SJCRH30 (cell line): ENCODE results near the gene ZNF787. TPM values are rescaled to one million over a fixed set of nuclear protein-coding genes. Genes with fewer than 3 reads are reported as not detected.

Experiments
- DNase-seq, 2 experiments: peaks; one replicate each; pipeline ENCODE4 v3.0.0-alpha.2; 2015 to 2020
- H3K27ac ChIP-seq: fragments of 250-450 bp; sonication (Bioruptor Pico); 2 replicates; pipeline ENCODE4 v1.5.1; 2020; ENCODE audit warnings: mild to moderate bottlenecking, moderate library complexity
- H3K27me3 ChIP-seq: fragments of 250-450 bp; sonication (Bioruptor Pico); 2 replicates; pipeline ENCODE4 v1.5.1; 2020; ENCODE audit warnings: mild to moderate bottlenecking, moderate library complexity
- H3K36me3 ChIP-seq: fragments of 250-450 bp; sonication (Bioruptor Pico); 2 replicates; pipeline ENCODE4 v1.5.1; 2020; ENCODE audit warnings: mild to moderate bottlenecking, moderate library complexity
- H3K4me1 ChIP-seq: fragments of 250-450 bp; sonication (Bioruptor Pico); 2 replicates; pipeline ENCODE4 v1.5.1; 2020; ENCODE audit warnings: mild to moderate bottlenecking, moderate library complexity
- H3K4me3 ChIP-seq: fragments of 250-450 bp; sonication (Bioruptor Pico); 2 replicates; pipeline ENCODE4 v1.5.1; 2020; ENCODE audit warnings: mild to moderate bottlenecking, moderate library complexity
- H3K9me3 ChIP-seq: fragments of 250-450 bp; sonication (Bioruptor Pico); replicated peaks from 2 replicates; pipeline ENCODE4 v1.5.1; 2020; ENCODE audit warnings: mild to moderate bottlenecking, moderate library complexity
- total RNA-seq: library from RNA; depleted of rRNA; stranded (reverse); fragments of >200 nt; shearing (Covaris generic); gene quantifications from 2 replicates; pipeline ENCODE4 v1.2.3, GENCODE V29; 2014

ZNF787 gene
- total RNA-seq, 1 experiment from 2014 or later: 24.8 TPM

- Histone ChIP-seq H3K36me3 (peaks cover 8% of the 10 kb centered on the region; the same call in 1 of the 2 replicates), H3K4me1 (0 out of 2 replicates have a peak, but pooled peaks cover 4% of the 10 kb centered on the region), H3K4me3 (peak overlapping the region; percentile 92), H3K27me3 (no peaks in the 10 kb centered on the region), H3K27ac (peak overlapping the region; percentile 95), H3K9me3 (no peaks in the 10 kb centered on the region)
- DNase-seq: no peak
These were observed 1.1 kb downstream of the ZNF787 start for GRCh38 chr19:56120002-56120370.

GRCh38 chr19:56119582-56119978 lies 1.5 kb downstream of the ZNF787 start:
- peak overlapping the region; percentile 95 for H3K27ac ChIP-seq
- DNase-seq: peak in 1 of 2 experiments; percentile 26
- no peaks in the 10 kb centered on the region for H3K9me3 ChIP-seq
- H3K4me3 ChIP-seq: peak overlapping the region; percentile 92
- H3K27me3 ChIP-seq: no peaks in the 10 kb centered on the region
- 0 out of 2 replicates have a peak, but pooled peaks cover 4% of the 10 kb centered on the region for H3K4me1 ChIP-seq
- H3K36me3 ChIP-seq: peaks cover 8% of the 10 kb centered on the region; the same call in 1 of the 2 replicates

GRCh38 chr19:56118666-56119581 lies 2.2 kb downstream of the ZNF787 start:
- Histone ChIP-seq H3K36me3 (peaks cover 8% of the 10 kb centered on the region; the same call in 1 of the 2 replicates), H3K4me3 (peak overlapping the region; percentile 92; the same call in 1 of the 2 replicates), H3K27ac (no peak overlapping the region)

GRCh38 chr19:56117889-56118288 lies 3.2 kb downstream of the ZNF787 start:
- H3K4me1 ChIP-seq: 0 out of 2 replicates have a peak, but pooled peaks cover 4% of the 10 kb centered on the region
- DNase-seq: no peak

More at GRCh38 chr19:56118666-56119581, 2.2 kb downstream of the ZNF787 start:
- Histone ChIP-seq H3K27me3 (no peaks in the 10 kb centered on the region), H3K4me1 (0 out of 2 replicates have a peak, but pooled peaks cover 4% of the 10 kb centered on the region), H3K9me3 (no peaks in the 10 kb centered on the region)
- no peak for DNase-seq

DNA sequence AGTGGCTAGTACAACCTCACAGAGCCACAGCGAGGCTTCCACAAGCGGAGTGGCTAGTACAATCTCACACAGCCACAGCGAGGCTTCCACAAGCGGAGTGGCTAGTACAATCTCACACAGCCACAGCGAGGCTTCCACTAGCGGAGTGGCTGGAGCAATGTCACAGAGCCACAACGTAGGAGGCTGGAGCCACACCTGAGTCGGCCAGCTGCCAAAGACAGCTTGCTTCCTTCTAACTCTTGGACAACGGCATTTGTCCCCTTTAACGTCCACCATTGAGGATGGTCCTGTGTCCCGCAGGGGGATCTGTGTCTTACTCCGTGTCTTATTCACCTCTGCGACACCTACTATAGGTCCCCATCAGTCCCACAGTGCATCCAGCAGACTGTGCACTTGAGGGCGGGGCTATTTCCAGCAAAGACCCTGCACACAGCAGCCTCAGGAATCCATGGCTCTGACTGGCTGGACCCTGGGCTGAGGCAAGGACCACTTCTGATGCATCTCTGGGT lies 3.7 kb downstream of the ZNF787 start:
- Histone ChIP-seq H3K4me3 (no peak overlapping the region), H3K27me3 (no peaks in the 10 kb centered on the region), H3K27ac (no peak overlapping the region), H3K4me1 (0 out of 2 replicates have a peak, but pooled peaks cover 4% of the 10 kb centered on the region), H3K9me3 (no peaks in the 10 kb centered on the region), H3K36me3 (peaks cover 8% of the 10 kb centered on the region; the same call in 1 of the 2 replicates)
- no peak for DNase-seq

More at GRCh38 chr19:56117889-56118288, 3.2 kb downstream of the ZNF787 start:
- H3K36me3 ChIP-seq: peaks cover 8% of the 10 kb centered on the region; the same call in 1 of the 2 replicates
- no peak overlapping the region for H3K4me3 ChIP-seq
- no peaks in the 10 kb centered on the region for H3K27me3 ChIP-seq
- no peak overlapping the region for H3K27ac ChIP-seq
- no peaks in the 10 kb centered on the region for H3K9me3 ChIP-seq

- Histone ChIP-seq H3K36me3 (peaks cover 8% of the 10 kb centered on the region; the same call in 1 of the 2 replicates), H3K4me1 (peaks cover 9% of the 10 kb centered on the region), H3K4me3 (no peak overlapping the region), H3K27ac (no peak overlapping the region), H3K27me3 (no peaks in the 10 kb centered on the region), H3K9me3 (no peaks in the 10 kb centered on the region)
- no peak for DNase-seq
These were observed 4.5 kb downstream of the ZNF787 start for GRCh38 chr19:56116606-56117005.

DNA sequence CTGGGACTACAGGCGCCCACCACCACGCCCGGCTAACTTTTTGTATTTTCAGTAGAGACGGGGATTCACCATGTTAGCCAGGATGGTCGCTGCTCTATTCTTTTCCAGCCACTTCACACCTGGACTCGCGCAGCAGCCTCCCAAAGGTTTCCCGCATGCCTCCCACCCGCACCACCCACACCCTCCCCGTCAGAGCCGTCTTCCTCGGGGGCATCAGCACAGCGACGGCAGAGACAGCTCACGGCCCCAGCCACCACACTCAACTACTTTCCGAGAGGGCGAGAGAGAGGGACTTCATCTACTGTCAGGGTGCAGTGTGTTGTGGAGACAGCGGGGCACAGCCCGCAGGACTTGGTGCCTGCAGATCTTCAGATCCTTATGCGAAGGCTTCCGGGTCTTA lies 5.6 kb downstream of the ZNF787 start:
- DNase-seq: no peak
- H3K36me3 ChIP-seq: peaks cover 8% of the 10 kb centered on the region; the same call in 1 of the 2 replicates
- peaks cover 21% of the 10 kb centered on the region for H3K4me1 ChIP-seq
- H3K27me3 ChIP-seq: no peaks in the 10 kb centered on the region
- H3K4me3 ChIP-seq: no peak overlapping the region
- no peaks in the 10 kb centered on the region for H3K9me3 ChIP-seq
- no peak overlapping the region for H3K27ac ChIP-seq

DNA sequence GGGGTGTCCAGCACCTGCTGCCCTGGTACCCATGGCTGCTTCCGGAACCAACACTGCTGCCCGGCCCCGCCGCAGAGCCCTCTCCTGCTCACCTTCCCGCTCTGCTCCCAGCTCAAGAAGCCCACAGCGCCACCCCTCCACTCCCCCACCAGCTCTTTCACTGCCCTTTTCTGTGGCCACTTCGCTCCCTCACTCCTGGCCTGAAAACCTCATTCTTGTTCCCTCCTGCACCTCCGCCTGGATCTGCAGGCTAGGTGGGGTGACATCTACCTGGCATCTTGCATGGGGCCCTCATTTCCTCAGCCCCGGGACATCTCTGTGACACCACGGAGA lies 6.4 kb downstream of the ZNF787 start:
- Histone ChIP-seq H3K9me3 (no peaks in the 10 kb centered on the region), H3K27me3 (no peaks in the 10 kb centered on the region), H3K36me3 (peaks cover 8% of the 10 kb centered on the region; the same call in 1 of the 2 replicates), H3K4me1 (peaks cover 25% of the 10 kb centered on the region), H3K4me3 (no peak overlapping the region), H3K27ac (no peak overlapping the region)
- no peak for DNase-seq

DNA sequence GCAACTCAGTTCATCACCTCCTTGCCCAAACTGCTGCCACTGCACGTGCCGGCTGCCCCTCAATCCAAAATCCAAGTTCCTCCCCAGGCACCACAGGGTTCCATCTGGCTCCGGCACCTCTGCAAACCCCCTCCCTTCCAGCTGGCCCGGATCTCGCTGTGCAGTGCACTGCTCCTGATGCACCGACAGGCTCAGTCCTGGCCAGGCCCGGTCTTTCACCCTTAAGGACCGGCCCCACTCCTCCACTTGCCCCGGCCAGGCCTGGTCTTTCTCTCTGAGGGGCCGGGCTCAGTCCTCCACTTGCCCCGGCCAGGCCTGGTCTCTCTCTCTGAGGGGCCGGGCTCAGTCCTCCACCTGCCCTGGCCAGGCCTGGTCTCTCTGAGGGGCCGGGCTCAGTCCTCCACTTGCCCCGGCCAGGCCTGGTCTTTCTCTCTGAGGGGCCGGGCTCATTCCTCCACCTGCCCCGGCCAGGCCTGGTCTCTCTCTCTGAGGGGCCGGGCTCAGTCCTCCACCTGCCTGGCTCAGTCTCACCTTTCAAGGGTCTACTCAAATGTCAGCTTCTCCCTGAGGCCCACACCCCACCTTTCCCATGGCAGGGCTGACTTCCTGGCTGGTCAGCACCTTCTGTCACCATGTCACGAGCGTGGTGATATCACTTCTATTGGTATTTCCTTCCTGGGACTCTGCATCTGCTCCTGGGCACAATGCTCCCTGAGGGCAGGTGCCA lies 6.9 kb downstream of the ZNF787 start:
- Histone ChIP-seq H3K4me3 (no peak overlapping the region), H3K27ac (no peak overlapping the region), H3K4me1 (peaks cover 28% of the 10 kb centered on the region), H3K36me3 (peaks cover 8% of the 10 kb centered on the region; the same call in 1 of the 2 replicates), H3K9me3 (no peaks in the 10 kb centered on the region), H3K27me3 (no peaks in the 10 kb centered on the region)
- DNase-seq: no peak

DNA sequence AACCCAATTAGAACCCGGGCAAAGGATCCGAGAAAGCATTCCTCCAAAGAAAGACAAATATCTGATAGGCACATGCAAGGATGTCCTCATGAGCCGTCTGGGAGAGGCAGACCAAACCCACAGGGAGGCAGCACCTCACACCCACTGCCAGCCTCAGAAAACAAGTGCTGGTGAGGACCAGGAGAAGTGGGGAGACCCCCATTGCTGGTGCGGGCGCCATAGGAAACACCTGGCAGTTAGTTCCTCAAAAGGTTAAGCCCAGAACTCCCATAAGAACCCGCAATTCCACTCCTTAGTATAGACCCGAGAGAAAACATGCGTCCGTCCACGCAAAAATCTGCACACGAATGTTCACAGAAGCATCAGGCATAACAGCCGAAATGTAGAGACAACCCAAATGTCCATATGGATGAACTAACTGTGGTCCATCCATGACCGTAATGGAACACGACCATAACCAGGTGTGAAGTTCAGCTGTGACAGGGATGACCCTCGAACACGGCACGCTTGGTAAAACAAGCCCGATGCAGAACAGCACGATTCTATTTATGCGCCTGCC lies 7.9 kb downstream of the ZNF787 start:
- H3K27ac ChIP-seq: no peak overlapping the region
- H3K4me3 ChIP-seq: no peak overlapping the region
- peaks cover 30% of the 10 kb centered on the region for H3K4me1 ChIP-seq
- no peaks in the 10 kb centered on the region for H3K27me3 ChIP-seq
- no peak for DNase-seq
- no peaks in the 10 kb centered on the region for H3K9me3 ChIP-seq
- peaks cover 5% of the 10 kb centered on the region; the same call in 1 of the 2 replicates for H3K36me3 ChIP-seq

DNA sequence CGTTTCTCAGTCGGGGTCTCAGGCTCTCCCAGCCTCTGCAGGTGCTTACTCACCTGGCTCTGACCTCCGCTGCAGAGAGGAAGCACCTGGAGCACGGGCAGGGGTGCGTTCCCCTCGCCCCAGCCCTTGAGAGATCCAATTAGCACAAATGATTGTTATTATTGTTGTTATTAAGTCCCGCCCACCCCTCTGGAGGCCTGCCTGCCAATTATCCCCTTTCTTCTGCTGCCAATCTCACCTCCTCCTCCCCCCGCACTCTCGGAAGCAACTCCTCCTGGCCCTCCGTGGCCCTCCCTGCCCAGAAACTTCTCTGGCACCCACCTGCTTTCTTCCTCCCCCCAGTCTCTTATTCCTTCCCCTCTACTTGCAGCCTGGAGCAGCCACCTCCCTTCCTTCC lies 8.8 kb downstream of the ZNF787 start:
- DNase-seq: no peak
- peaks cover 4% of the 10 kb centered on the region for H3K36me3 ChIP-seq
- H3K27me3 ChIP-seq: no peaks in the 10 kb centered on the region
- H3K9me3 ChIP-seq: no peaks in the 10 kb centered on the region
- H3K4me1 ChIP-seq: peaks cover 30% of the 10 kb centered on the region
- H3K4me3 ChIP-seq: no peak overlapping the region
- no peak overlapping the region for H3K27ac ChIP-seq

- H3K27ac ChIP-seq: peak overlapping the region; percentile 76
- no peak overlapping the region for H3K4me3 ChIP-seq
- peaks cover 10% of the 10 kb centered on the region for H3K36me3 ChIP-seq
- H3K27me3 ChIP-seq: no peaks in the 10 kb centered on the region
- H3K4me1 ChIP-seq: peaks cover 30% of the 10 kb centered on the region
- no peaks in the 10 kb centered on the region for H3K9me3 ChIP-seq
- DNase-seq: peak; percentile 55 to 57
These were observed 9.3 kb downstream of the ZNF787 start for GRCh38 chr19:56111601-56112312.

GRCh38 chr19:56110515-56111448 lies 10.3 kb downstream of the ZNF787 start:
- Histone ChIP-seq H3K27ac (peak overlapping the region; percentile 76), H3K36me3 (peaks cover 15% of the 10 kb centered on the region), H3K27me3 (no peaks in the 10 kb centered on the region), H3K4me1 (peaks cover 30% of the 10 kb centered on the region), H3K9me3 (no peaks in the 10 kb centered on the region), H3K4me3 (no peak overlapping the region)
- DNase-seq: peak; percentile 74 to 80
